H1 (cell line): ENCODE results near the gene C19orf85. TPM values are rescaled to one million over a fixed set of nuclear protein-coding genes. Genes with fewer than 3 reads are reported as not detected.

ENCODE experiments used
- CTCF ChIA-PET: fragments of 300-600 bp; sonication (Branson Sonifier 250); formaldehyde crosslinking; loops from one replicate; lab custom pipeline; 2021; ENCODE audit not compliant: partially characterized antibody; lab: Charles Lee
- POLR2A ChIA-PET: fragments of 300-600 bp; sonication (Branson Sonifier 250); formaldehyde crosslinking; loops from one replicate; lab custom pipeline; 2021; ENCODE audit warnings: inconsistent platforms; ENCODE audit not compliant: partially characterized antibody; lab: Charles Lee
- DNase-seq, 2 experiments: peaks; one replicate each; pipeline versions ENCODE4 v3.0.0 to v3.0.0-alpha.2; 2010 to 2022; ENCODE audit warnings: low spot score in 2 of 2, low read depth in 1 of 2, mixed read lengths in 1 of 2
- FAIRE-seq: peaks from 2 replicates; lab custom pipeline; 2011; peaks lifted over from hg19 to GRCh38; lab: Jason Lieb, UNC
- H2AFZ ChIP-seq: 2 replicates; pipeline ENCODE4 v1.8.1; 2012; ENCODE audit warnings: low read length, inconsistent platforms
- H2AK5ac ChIP-seq: 2 replicates; pipeline ENCODE4 v1.6.1; 2013; ENCODE audit warnings: low read depth, low read length
- H2BK120ac ChIP-seq: replicated peaks from 2 replicates; pipeline ENCODE3; 2013; ENCODE audit warnings: low read depth, low read length, inconsistent platforms
- H2BK12ac ChIP-seq: 2 replicates; pipeline ENCODE4 v1.6.1; 2013; ENCODE audit warnings: low read depth, low read length
- H2BK15ac ChIP-seq: 2 replicates; pipeline ENCODE4 v1.6.1; 2013; ENCODE audit warnings: low read length
- H2BK20ac ChIP-seq: 2 replicates; pipeline ENCODE4 v1.6.1; 2013; ENCODE audit warnings: low read length
- H2BK5ac ChIP-seq: 2 replicates; pipeline ENCODE4 v1.6.1; 2013; ENCODE audit warnings: low read depth, low read length
- H3K14ac ChIP-seq: 2 replicates; pipeline ENCODE4 v1.6.1; 2013; ENCODE audit warnings: inconsistent platforms; ENCODE audit not compliant: insufficient read length
- H3K18ac ChIP-seq: 2 replicates; pipeline ENCODE4 v1.6.1; 2013; ENCODE audit warnings: low read length; ENCODE audit errors: extremely low read depth
- H3K23ac ChIP-seq: 2 replicates; pipeline ENCODE4 v1.6.1; 2013; ENCODE audit warnings: inconsistent platforms; ENCODE audit not compliant: insufficient read length
- H3K23me2 ChIP-seq: 2 replicates; pipeline ENCODE4 v1.6.1; 2013; ENCODE audit warnings: low read depth, low read length
- H3K27ac ChIP-seq: 2 replicates; pipeline ENCODE4 v1.6.1; 2011; ENCODE audit warnings: low read depth, low read length, inconsistent platforms
- H3K27me3 ChIP-seq, 4 experiments: replicated peaks in 1 of 4; 1 replicate in 1 of 4; 2 replicates in 3 of 4; pipeline versions ENCODE4 v1.6.1 to v1.8.1; 2011 to 2013; ENCODE audit warnings: low read length in 3 of 4, mild to moderate bottlenecking in 3 of 4, inconsistent platforms in 2 of 4, mixed read lengths in 2 of 4, moderate library complexity in 1 of 4; ENCODE audit not compliant: control insufficient read depth in 3 of 4, insufficient read depth in 3 of 4; ENCODE audit errors: extremely low read depth in 1 of 4
- H3K36me3 ChIP-seq, 4 experiments: 2 replicates each; pipeline versions ENCODE4 v1.6.1 to v1.8.1; 2011 to 2013; ENCODE audit warnings: mild to moderate bottlenecking in 4 of 4, low read length in 3 of 4, moderate library complexity in 2 of 4, control low read depth in 1 of 4, inconsistent platforms in 1 of 4; ENCODE audit not compliant: insufficient read depth in 4 of 4, control insufficient read depth in 2 of 4
- H3K4ac ChIP-seq: replicated peaks from 2 replicates; pipeline ENCODE3; 2013; ENCODE audit warnings: low read length, low read depth, mixed read lengths, inconsistent platforms; ENCODE audit not compliant: insufficient read length
- H3K4me1 ChIP-seq, 4 experiments: replicated peaks in 1 of 4; 1 replicate in 1 of 4; 2 replicates in 3 of 4; pipeline versions ENCODE4 v1.6.1 to v1.8.1; 2011 to 2013; ENCODE audit warnings: low read length in 3 of 4, inconsistent platforms in 2 of 4, mixed read lengths in 1 of 4; ENCODE audit not compliant: insufficient read depth in 4 of 4, control insufficient read depth in 3 of 4
- H3K4me2 ChIP-seq, 2 experiments: 2 replicates each; pipeline versions ENCODE4 v1.6.1 to v1.8.1; 2011 to 2013; ENCODE audit warnings: low read depth in 2 of 2, low read length in 2 of 2, control low read depth in 1 of 2, inconsistent platforms in 1 of 2, mild to moderate bottlenecking in 1 of 2; ENCODE audit not compliant: insufficient read depth in 1 of 2
- H3K4me3 ChIP-seq, 4 experiments: fragments of 200-600, 300-600 bp in 1 of 4; sonication (generic), shearing (Covaris generic), sonication (Bioruptor Twin) in 1 of 4; 2 replicates each; pipeline versions ENCODE4 v1.5.1 to v1.8.1; 2011 to 2016; ENCODE audit warnings: low read length in 4 of 4, low read depth in 3 of 4, control low read depth in 2 of 4, inconsistent platforms in 2 of 4, mild to moderate bottlenecking in 2 of 4, mixed read lengths in 1 of 4, moderate library complexity in 1 of 4; ENCODE audit not compliant: insufficient read depth in 2 of 4; ENCODE audit errors: extremely low read depth in 1 of 4
- H3K56ac ChIP-seq: replicated peaks from 2 replicates; pipeline ENCODE3; 2013; ENCODE audit warnings: low read depth, mild to moderate bottlenecking, mixed read lengths, low read length, inconsistent platforms; ENCODE audit not compliant: insufficient read length
- H3K79me1 ChIP-seq: 2 replicates; pipeline ENCODE4 v1.6.1; 2013; ENCODE audit warnings: low read depth, low read length, control low read depth
- H3K79me2 ChIP-seq, 2 experiments: 2 replicates each; pipeline versions ENCODE4 v1.6.1 to v1.8.1; 2012 to 2013; ENCODE audit warnings: low read length in 2 of 2, mild to moderate bottlenecking in 2 of 2, inconsistent platforms in 1 of 2; ENCODE audit not compliant: insufficient read depth in 2 of 2, control insufficient read depth in 1 of 2
- H3K9ac ChIP-seq, 4 experiments: replicated peaks in 1 of 4; 1 replicate in 1 of 4; 2 replicates in 3 of 4; pipeline versions ENCODE4 v1.6.1 to v1.8.1; 2011 to 2013; ENCODE audit warnings: low read depth in 3 of 4, low read length in 3 of 4, control low read depth in 2 of 4, mild to moderate bottlenecking in 2 of 4, moderate library complexity in 2 of 4, inconsistent platforms in 1 of 4; ENCODE audit errors: extremely low read depth in 1 of 4
- H3K9me3 ChIP-seq, 2 experiments: 2 replicates each; pipeline versions ENCODE4 v1.6.1 to v1.8.1; 2012 to 2013; ENCODE audit warnings: mild to moderate bottlenecking in 2 of 2, moderate library complexity in 2 of 2, control low read depth in 1 of 2, inconsistent platforms in 1 of 2, low read depth in 1 of 2, low read length in 1 of 2, mixed read lengths in 1 of 2; ENCODE audit not compliant: insufficient read depth in 2 of 2
- H4K20me1 ChIP-seq, 2 experiments: replicated peaks in 1 of 2; 2 replicates each; pipeline versions ENCODE3 to v1.8.1; 2011 to 2013; ENCODE audit warnings: inconsistent platforms in 2 of 2, low read length in 2 of 2, mild to moderate bottlenecking in 1 of 2; ENCODE audit not compliant: insufficient read depth in 2 of 2, control insufficient read depth in 1 of 2
- H4K5ac ChIP-seq: 2 replicates; pipeline ENCODE4 v1.6.1; 2013; ENCODE audit warnings: low read length, low read depth, mixed read lengths, inconsistent platforms; ENCODE audit not compliant: insufficient read length
- H4K8ac ChIP-seq: 2 replicates; pipeline ENCODE4 v1.8.0; 2013; ENCODE audit warnings: mild to moderate bottlenecking, moderate library complexity, low read length, inconsistent platforms; ENCODE audit not compliant: insufficient read depth; ENCODE audit errors: extremely low read depth
- H4K91ac ChIP-seq: replicated peaks from 2 replicates; pipeline ENCODE3; 2013; ENCODE audit warnings: low read length, mixed read lengths, inconsistent platforms; ENCODE audit not compliant: insufficient read length
- BRCA1 ChIP-seq: IDR thresholded peaks from 2 replicates; pipeline ENCODE4 v1.6.1; 2012; ENCODE audit warnings: low read depth, low read length, improper control_type of control experiment
- JUN ChIP-seq: IDR thresholded peaks from 2 replicates; pipeline ENCODE4 v1.6.1; 2011; ENCODE audit warnings: low read depth, mild to moderate bottlenecking, improper control_type of control experiment, low read length
- JUND ChIP-seq: IDR thresholded peaks from 2 replicates; pipeline ENCODE4 v1.6.1; 2011; ENCODE audit warnings: mild to moderate bottlenecking, improper control_type of control experiment, low read length
- USF2 ChIP-seq: IDR thresholded peaks from 2 replicates; pipeline ENCODE4 v1.6.1; 2011; ENCODE audit warnings: low read length, improper control_type of control experiment
- WGBS, 2 experiments: shearing (Covaris generic) in 1 of 2; methylation state at CpG; one replicate each; pipeline versions ENCODE4 v1.1.6 to v1.1.7; 2013 to 2015; ENCODE audit warnings: low lambda C conversion rate in 2 of 2, mixed read lengths in 2 of 2, inconsistent platforms in 1 of 2, low coverage in 1 of 2, missing lambda C conversion rate in 1 of 2; ENCODE audit not compliant: insufficient replicate concordance in 2 of 2, insufficient coverage in 1 of 2, insufficient read length in 1 of 2; ENCODE audit errors: extremely low coverage in 1 of 2, missing lambda C conversion rate in 1 of 2; 5-methylcytosine and 5-hydroxymethylcytosine counted together
- polyA plus RNA-seq, 7 experiments: library from polyadenylated mRNA; depleted of rRNA in 3 of 7; stranded (reverse) in 5 of 7; unstranded in 2 of 7; fragments of >200 nt in 5 of 7; fragments of 200-250 nt in 2 of 7; gene quantifications; 1 replicate in 5 of 7; 2 replicates in 1 of 7; 4 replicates in 1 of 7; pipeline versions ENCODE4 v1.2.1 to v1.2.3, GENCODE V29; 2011 to 2013; ENCODE audit warnings: missing spikeins in 2 of 7, mixed read lengths in 2 of 7
- total RNA-seq: library from RNA; stranded (reverse); fragmentation: NEBNext Ultra II Directional; extraction: Animal tissue kit (Norgen Biotek cat#: 25700); gene quantifications from 2 replicates; pipeline ENCODE4 v1.2.1, GENCODE V29; 2021

Gene C19orf85
- total and polyA plus RNA-seq, 2 of the 8 experiments (the other 6 are each of a cell fraction or from before 2014, with no cell fraction given) = 2.2 to 3.2 TPM

- Histone ChIP-seq H3K9me3 (no peaks in the 10 kb centered on the region), H3K27ac (no peak overlapping the region), H3K36me3 (no peaks in the 10 kb centered on the region), H3K56ac (no peak overlapping the region), H2BK12ac (peak overlapping the region; percentile 44; the same call in 1 of the 2 replicates), H3K79me1 (peaks cover 6% of the 10 kb centered on the region; the same call in 1 of the 2 replicates), H3K23me2 (peaks cover 3% of the 10 kb centered on the region), H4K5ac (peak overlapping the region; percentile 58), H3K4ac (no peak overlapping the region), H3K18ac (peak overlapping the region; percentile 83), H2BK20ac (peak overlapping the region; percentile 72; the same call in 1 of the 2 replicates), H4K20me1 (no peaks in the 10 kb centered on the region), H3K9ac (0 out of 7 replicates have a peak overlapping the region, but pooled peaks of 1 of the 4 experiments have one; percentile 27), H2BK5ac (peak overlapping the region; percentile 21; the same call in 1 of the 2 replicates), H2AK5ac (0 out of 2 replicates have a peak overlapping the region, but pooled peaks have one; percentile 13), H3K4me2 (peak overlapping the region; percentile 16 to 37; a peak in 1 of 4 replicates), H3K4me3 (no peak overlapping the region), H3K4me1 (peaks cover 0 to 16% (median 6%) of the 10 kb centered on the region in 4 experiments; a peak in 5 of 7 replicates), H2BK120ac (no peak overlapping the region), H3K79me2 (peaks cover 0 to 9% of the 10 kb centered on the region in 2 experiments; a peak in 2 of 4 replicates), H4K8ac (no peak overlapping the region), H2AFZ (no peak overlapping the region), H4K91ac (peak overlapping the region; percentile 56), H3K23ac (no peak overlapping the region), H3K14ac (no peak overlapping the region), H3K27me3 (no peaks in the 10 kb centered on the region; a peak in 2 of 7 replicates), H2BK15ac (peak overlapping the region; percentile 48; the same call in 1 of the 2 replicates)
- ChIA-PET CTCF (interaction anchor here (0.9 to 2.1 kb wide), 6 partner anchors 8 to 43 kb away, joined by 3 to 7 read pairs (median 5); partner anchors contain the start of genes C19orf85 and NAT14), POLR2A (interaction anchor here (1.0 to 7.6 kb wide), 6 partner anchors 9 to 126 kb away, joined by 3 to 57 read pairs (median 4); partner anchors contain the start of genes FIZ1, NAT14, SSC5D and ZNF524)
- WGBS, 2 experiments = 59% methylated on average over 14 of the region's 16 CpGs; no CpG with 5 or more reads in 1 of the 2 experiments
- FAIRE-seq = no peak
- no peak for DNase-seq
- no peak for TF ChIP-seq BRCA1
- no peak for TF ChIP-seq JUND
- TF ChIP-seq USF2 = no peak
- no peak for TF ChIP-seq JUN
These were observed 8.9 kb upstream of the C19orf85 start for GRCh38 chr19:55473225-55474012.
